GM12864 (cell line): Measurements from ENCODE around the gene PAK3.

Experiments
- DNase-seq: peaks from one replicate; pipeline ENCODE4 v3.0.0-alpha.2; 2011; ENCODE audit warnings: low read depth
- H3K4me3 ChIP-seq: 2 replicates; pipeline ENCODE4 v1.5.1; 2011; ENCODE audit warnings: mild to moderate bottlenecking, low read depth, low read length, control low read depth
- TF ChIP-seq, protein P1 (sequence below): IDR thresholded peaks from 2 replicates; pipeline ENCODE4 v1.5.1; 2011; ENCODE audit warnings: low read depth, mild to moderate bottlenecking, moderate library complexity, low read length, control low read depth, inconsistent platforms; ENCODE audit errors: missing control alignments

The PAK3 gene

DNA sequence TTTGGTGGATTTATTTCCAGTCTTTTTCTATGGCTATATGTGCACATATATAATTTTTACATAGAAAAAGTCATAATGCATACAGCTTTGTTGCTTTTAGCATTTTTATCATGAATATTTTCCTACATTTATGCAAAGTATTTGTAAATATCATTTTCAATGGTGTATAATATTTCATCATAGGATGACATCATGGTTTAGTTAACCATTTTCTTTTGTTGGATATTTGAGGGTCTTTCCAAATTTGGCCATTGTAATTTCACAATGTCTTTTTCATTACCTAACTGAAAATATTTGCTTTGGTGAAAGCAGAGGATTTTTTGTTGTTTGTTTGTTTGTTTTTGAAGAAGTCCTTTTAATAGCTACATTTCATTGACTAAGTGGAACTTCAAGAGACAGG is 31.0 kb downstream of the PAK3 start:
- no peak overlapping the region for H3K4me3 ChIP-seq
- no peak for DNase-seq
- TF ChIP-seq, protein P1, sequence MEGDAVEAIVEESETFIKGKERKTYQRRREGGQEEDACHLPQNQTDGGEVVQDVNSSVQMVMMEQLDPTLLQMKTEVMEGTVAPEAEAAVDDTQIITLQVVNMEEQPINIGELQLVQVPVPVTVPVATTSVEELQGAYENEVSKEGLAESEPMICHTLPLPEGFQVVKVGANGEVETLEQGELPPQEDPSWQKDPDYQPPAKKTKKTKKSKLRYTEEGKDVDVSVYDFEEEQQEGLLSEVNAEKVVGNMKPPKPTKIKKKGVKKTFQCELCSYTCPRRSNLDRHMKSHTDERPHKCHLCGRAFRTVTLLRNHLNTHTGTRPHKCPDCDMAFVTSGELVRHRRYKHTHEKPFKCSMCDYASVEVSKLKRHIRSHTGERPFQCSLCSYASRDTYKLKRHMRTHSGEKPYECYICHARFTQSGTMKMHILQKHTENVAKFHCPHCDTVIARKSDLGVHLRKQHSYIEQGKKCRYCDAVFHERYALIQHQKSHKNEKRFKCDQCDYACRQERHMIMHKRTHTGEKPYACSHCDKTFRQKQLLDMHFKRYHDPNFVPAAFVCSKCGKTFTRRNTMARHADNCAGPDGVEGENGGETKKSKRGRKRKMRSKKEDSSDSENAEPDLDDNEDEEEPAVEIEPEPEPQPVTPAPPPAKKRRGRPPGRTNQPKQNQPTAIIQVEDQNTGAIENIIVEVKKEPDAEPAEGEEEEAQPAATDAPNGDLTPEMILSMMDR, result no peak

DNA sequence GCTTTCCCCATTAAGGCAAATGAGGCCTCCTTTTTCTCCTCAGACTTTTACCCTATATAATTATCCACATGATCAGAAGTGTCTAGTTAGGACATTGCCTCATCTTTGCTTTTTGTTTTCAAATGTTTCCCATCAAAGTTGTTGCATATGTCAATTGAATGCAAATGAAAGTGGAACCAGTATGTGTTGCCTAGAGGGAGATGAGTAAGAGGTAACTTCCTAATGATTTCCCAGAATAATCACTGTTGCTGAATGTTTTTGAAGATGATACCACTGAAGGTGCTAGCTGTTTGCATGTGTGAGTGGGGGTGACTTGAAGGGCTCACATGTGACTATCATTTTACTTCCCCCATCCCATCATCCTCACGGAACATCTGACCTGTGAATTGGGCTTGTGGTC is 33.9 kb downstream of the PAK3 start:
- no peak for DNase-seq
- H3K4me3 ChIP-seq, result no peak overlapping the region
- TF ChIP-seq, protein P1, result no peak

DNA sequence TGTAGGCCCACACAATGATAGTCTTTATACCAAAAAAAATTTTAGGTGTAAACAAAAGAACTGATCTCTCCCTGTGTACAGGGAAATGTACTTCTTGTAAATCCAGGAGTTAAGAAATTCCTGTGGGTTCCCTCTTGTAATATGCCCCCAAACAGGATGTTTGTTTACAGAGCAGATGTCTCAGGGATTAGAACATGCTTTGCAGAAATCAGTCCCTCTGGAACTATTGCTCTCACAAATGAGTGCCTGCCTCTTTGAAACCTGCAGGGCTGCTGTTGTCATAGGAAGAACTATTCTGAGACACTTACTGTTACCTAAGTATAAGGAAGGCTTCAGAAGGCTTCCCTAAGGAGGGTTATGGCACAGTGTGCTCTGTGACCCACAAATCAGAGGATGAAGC is 35.6 kb downstream of the PAK3 start:
- DNase-seq, result no peak
- TF ChIP-seq, protein P1, result no peak
- H3K4me3 ChIP-seq, result no peak overlapping the region

DNA sequence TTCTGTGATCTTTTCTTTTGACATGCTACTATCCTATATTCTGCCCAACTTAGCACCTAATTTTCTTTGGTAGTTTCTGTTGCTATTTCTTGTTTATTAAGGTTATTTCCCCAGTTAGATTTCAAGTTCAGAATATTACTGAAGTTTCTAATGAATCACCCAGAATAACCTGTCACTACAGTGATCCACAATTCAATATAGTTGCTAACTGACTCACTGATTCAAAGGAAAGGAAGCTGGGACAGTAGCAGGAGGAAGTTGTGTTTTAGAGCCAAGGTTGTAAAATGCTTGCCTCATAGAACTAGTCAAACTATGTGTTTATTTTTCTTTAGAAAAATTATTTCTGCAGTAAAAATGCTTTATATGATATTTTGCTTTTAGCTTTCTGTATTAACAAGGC is 37.4 kb downstream of the PAK3 start:
- TF ChIP-seq, protein P1, result no peak
- no peak for DNase-seq

DNA sequence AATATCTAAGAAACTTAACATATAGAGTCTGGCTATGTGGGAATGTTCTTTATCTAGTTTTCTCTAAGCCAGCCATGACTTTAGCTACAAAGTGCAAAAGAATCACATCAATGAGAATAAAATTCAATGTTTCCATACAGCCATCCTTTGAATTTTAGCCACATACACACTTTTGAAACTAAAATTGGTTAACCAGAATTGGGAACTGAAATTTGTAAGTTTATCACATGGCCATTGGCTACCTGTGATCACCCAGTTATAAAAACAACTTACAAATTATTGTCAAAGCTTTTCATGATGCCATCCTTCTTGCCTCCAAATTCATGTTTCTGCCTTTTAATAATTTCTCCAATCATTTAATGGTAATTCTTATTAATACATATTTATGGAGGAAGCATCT is 49.9 kb downstream of the PAK3 start:
- TF ChIP-seq, protein P1, result no peak
- DNase-seq, result no peak
- no peak overlapping the region for H3K4me3 ChIP-seq

More for the DNA sequence above, 37.4 kb downstream of the PAK3 start:
- H3K4me3 ChIP-seq, result no peak overlapping the region

DNA sequence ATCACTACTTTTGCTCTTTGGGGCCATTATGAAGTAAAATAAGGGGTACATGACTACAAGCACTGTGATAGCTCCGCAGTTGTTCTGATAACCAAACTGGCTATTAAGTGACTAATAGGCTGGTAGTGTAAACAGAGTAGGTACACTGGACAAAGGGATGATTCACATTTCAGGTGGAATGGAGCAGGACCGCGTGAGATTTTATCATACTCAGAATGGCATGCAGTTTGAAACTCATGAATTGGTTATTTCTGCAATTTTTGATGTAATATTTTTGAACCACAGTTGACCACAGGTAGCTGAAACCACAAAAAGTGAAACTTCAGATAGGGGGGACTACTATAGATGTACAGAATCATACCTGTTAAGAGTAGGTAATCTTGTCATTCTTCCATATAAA is 55.8 kb downstream of the PAK3 start:
- H3K4me3 ChIP-seq, result no peak overlapping the region
- TF ChIP-seq, protein P1, result no peak
- no peak for DNase-seq

DNA sequence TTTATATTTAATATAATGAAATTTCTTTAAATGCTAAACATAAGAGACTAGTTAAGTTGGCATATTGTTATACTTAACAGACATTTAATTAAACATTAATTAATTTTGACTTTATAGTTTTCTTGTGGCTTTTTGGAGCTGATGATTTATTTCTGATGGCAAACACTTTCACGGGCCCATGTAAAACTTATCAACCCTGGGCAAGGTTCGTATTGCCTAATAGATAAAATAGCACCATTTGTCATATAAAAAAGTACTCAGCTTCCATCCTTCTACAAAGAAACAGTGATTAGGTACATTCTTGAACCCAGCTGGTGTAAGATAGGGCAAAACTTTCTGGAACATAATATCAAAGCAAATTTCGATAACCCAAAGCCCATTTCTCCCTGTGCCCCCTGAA is 63.2 kb downstream of the PAK3 start:
- no peak overlapping the region for H3K4me3 ChIP-seq
- TF ChIP-seq, protein P1, result no peak
- DNase-seq, result no peak
